GM13976 (cell line): ENCODE results near the gene IL1RL2.

Source experiments
- DNase-seq: peaks from one replicate; pipeline ENCODE4 v3.0.0; 2012; ENCODE audit warnings: low spot score
- CTCF ChIP-seq: IDR thresholded peaks from 2 replicates; pipeline ENCODE4 v1.5.1; 2012; ENCODE audit warnings: borderline replicate concordance, mild to moderate bottlenecking; ENCODE audit not compliant: insufficient read depth; ENCODE audit errors: extremely low read depth, missing control alignments, control extremely low read depth
- in situ Hi-C: fragments of 300-500 bp; cut with MboI; formaldehyde crosslinking; loops from one replicate; pipeline ENCODE4 v1.12.0; 2022; ENCODE audit warnings: low sequenced_read_pairs, mixed read lengths, inconsistent platforms; ENCODE audit not compliant: unreplicated experiment

Gene IL1RL2

DNA sequence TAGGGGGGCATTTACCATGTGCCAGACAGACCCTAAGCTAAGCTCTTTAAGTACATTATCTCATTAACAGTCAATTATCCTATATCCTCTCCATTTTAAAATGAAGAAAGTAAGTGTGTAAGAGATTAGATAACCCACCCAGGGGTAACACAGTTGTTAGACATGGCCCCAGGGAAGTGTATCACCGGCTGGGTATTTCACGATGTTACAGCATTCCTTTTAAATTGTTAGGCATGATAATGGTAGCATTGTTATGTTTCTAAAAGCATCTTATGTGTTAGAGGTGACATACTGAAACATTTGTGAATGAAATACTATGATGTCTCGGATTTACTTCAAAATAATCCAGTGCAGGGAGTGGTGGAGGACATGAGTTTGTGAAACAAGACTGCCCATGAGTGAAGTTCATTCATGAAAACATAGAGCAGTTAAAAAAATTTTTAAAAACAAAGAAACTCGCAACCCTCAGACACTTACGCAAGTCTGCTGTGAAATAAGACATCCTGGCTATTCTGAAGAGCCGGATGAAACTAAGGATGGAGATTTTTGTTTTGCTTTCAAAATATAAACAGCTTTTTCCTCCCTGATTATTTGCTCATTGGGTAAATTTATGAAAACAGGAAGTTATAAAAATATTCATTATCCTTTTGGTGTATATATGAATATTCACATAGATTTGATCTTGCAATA, 54.9 kb downstream of the IL1RL2 start:
- TF ChIP-seq CTCF: no peak
- in situ Hi-C loops: no loop called here
- DNase-seq: no peak

DNA sequence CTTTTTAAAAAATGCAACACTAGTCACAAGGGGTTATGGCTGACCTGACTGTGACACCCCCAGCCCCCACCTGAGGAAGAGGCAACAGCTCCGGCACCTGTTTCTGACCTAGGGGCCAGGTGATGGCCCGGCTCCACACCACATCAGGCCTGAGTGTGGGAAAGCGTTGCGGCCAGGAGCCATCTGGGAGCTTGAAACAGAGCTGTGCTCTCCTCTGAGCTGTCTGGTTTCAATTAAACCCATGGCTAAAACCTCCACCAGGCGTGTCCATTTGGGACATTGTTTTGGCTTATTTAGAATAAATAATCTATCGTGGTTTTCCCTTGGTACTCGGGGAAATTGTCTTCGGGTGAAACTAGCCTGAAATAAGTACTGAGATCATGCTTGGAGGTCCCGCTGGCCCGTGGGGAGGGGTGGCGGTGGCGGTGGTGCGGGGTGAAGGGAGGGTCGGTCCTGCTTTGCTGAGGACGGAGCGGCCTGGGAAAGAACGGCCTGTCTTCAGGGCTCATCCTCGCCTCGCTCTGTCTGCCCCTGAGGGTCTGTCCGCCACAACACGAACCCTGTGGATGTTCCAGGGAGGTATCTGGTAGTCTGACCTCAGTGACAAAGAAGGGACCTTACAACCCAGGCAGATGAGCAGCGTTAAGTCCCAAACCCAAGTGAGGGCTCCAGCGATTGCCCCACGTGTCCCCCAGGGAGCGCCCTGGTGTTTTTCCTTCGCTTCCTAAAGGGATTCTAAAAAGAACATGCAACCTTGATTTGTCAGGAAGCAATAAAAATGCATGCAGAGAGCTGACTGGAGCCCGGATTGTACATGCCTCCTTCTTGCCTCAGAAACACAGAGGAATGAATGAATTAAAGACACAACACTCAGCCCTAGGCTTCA, 58.7 kb downstream of the IL1RL2 start:
- no peak for TF ChIP-seq CTCF
- DNase-seq: no peak
- in situ Hi-C loops: no loop called here

DNA sequence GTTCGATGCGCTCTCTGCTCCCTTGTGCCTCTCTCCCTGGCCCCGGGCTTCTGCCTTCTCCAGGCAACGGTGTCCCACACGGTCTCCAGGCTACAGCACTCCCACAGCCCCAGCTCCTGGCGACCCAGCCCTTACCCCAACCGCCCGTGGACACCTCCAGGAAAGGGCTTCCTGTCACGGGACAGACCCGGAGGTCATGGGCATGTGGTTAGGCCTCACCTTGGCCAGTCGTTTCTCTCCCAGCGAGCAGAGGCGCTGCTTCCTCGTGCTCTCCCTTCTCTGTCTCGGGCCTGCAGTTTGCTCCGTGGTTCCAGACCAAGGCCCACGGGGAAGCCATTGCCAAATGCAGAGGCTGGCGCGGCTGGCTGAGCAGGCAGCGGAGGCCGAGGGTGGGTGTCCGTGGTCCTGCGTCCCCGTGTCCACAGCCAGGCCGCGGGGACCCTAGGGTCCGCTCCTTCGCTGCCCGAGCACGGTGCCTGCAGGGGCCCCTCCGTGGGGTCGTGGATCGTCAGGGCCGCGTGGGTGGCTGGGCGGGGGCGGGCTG, 63.5 kb downstream of the IL1RL2 start:
- TF ChIP-seq CTCF: no peak
- in situ Hi-C loops: loop anchor here (10.0 kb wide), 2 partner anchors 104 to 194 kb away; partner anchors contain the start of gene IL18R1
- no peak for DNase-seq

DNA sequence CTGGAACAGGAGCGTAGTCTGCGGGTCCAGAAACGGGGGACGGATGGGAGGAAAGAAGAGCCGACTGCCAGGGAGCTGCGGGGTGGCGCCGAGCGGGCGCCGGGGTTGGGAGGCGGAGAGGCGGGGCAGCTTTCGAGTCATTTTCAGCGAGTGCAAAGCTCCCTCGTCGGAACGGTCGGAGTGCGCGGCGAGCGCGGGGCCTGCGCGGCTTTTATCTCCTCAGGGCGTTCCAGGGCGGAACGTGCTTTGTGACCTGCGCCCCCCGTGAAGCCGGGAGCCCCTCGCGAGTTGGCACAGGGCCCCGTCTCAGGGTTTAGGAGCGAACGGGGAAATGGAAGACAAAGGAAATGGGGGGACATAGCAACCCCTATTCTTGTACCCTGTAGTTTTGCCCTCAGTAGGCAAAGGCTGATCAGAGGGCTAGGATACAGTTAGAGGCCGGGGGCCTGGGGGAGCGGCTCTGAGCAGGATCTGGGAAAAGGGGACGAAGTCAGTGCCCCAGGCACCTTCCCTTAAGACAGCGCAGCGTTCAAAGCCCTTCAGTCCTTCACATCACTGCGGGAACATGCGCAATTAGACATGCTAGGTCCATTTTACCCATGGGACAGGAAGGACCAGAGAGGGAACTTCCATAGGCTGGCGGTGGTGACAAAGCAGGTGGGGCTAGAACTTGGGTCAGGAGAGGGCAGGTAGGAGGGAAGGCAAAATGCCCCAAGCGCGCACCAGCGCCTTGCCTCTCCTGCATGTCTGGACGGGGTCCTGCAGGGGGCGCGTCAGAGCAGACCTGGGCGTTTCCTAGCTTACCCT, 64.4 kb downstream of the IL1RL2 start:
- in situ Hi-C loops: loop anchor here (10.0 kb wide), 2 partner anchors 104 to 194 kb away; partner anchors contain the start of gene IL18R1
- TF ChIP-seq CTCF: peak; percentile 67
- peak; percentile 76 for DNase-seq

DNA sequence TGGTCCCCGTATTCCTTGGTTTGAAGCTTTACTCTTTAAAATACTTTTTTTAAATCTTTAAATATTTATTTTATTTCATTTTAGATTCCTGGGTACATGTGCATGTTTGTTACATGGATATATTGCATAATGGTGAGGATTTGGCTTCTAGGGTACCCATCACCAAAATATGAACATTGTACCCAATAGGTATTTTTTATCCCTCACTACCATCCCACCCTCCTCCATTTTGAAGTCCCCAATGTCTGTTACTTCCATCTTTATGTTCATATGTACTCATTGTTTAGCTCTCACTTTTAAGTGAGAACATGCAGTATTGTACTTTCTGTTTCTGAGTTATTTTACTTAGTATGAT, 65.0 kb downstream of the IL1RL2 start:
- no peak for TF ChIP-seq CTCF
- no peak for DNase-seq
- in situ Hi-C loops: loop anchor here (10.0 kb wide), 2 partner anchors 103 to 193 kb away; partner anchors contain the start of gene IL18R1

DNA sequence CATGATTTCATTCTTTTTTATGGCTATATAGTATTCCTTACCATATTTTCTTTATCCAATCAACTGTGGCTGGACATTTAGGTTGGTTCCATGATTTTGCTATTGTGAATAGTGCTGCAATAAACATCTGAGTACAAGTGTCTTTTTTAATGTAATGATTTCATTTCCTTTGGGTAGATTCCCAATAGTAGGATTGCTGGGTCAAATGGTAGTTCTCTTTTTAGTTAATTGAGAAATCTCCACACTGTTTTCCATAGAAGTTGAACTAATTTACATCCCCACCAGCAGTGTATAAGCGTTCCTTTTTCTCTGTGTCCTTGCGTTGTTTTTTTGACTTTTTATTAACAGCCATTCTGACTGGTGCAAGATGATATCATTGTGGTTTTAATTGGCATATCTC, 65.4 kb downstream of the IL1RL2 start:
- TF ChIP-seq CTCF: no peak
- no peak for DNase-seq
- in situ Hi-C loops: loop anchor here (10.0 kb wide), 2 partner anchors 103 to 193 kb away; partner anchors contain the start of gene IL18R1
